Fibroblast of pulmonary artery (primary cell): ENCODE results near the gene PPP1CA.

Experiments
- DNase-seq: peaks from one replicate; pipeline ENCODE4 v3.0.0-alpha.2; 2010; ENCODE audit warnings: low read depth
- H3K4me3 ChIP-seq: replicated peaks from 2 replicates; pipeline ENCODE4 v1.5.1; 2011; ENCODE audit warnings: low read depth, mild to moderate bottlenecking, control low read depth, low read length, moderate library complexity
- TF ChIP-seq, protein P1 (sequence below): IDR thresholded peaks from 2 replicates; pipeline ENCODE4 v1.5.1; 2011; ENCODE audit warnings: mild to moderate bottlenecking, control low read depth, low read length, inconsistent platforms; ENCODE audit errors: missing control alignments

Gene PPP1CA

DNA sequence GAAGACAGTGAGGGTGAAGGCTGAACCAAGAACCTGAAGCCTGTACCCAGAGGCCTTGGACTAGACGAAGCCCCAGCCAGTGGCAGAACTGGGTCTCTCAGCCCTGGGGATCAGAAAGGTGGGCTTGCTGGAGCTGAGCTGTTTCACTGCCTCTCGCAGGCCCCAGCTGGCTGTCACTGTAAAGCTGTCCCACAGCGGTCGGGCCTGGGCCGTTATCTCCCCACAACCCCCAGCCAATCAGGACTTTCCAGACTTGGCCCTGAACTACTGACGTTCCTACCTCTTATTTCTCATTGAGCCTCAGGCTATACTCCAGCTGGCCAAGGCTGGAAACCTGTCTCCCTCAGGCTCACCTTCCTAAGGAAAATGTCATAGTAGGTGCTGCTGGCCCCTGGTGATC is 4.1 kb downstream of the PPP1CA start:
- TF ChIP-seq, protein P1, sequence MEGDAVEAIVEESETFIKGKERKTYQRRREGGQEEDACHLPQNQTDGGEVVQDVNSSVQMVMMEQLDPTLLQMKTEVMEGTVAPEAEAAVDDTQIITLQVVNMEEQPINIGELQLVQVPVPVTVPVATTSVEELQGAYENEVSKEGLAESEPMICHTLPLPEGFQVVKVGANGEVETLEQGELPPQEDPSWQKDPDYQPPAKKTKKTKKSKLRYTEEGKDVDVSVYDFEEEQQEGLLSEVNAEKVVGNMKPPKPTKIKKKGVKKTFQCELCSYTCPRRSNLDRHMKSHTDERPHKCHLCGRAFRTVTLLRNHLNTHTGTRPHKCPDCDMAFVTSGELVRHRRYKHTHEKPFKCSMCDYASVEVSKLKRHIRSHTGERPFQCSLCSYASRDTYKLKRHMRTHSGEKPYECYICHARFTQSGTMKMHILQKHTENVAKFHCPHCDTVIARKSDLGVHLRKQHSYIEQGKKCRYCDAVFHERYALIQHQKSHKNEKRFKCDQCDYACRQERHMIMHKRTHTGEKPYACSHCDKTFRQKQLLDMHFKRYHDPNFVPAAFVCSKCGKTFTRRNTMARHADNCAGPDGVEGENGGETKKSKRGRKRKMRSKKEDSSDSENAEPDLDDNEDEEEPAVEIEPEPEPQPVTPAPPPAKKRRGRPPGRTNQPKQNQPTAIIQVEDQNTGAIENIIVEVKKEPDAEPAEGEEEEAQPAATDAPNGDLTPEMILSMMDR = no peak

DNA sequence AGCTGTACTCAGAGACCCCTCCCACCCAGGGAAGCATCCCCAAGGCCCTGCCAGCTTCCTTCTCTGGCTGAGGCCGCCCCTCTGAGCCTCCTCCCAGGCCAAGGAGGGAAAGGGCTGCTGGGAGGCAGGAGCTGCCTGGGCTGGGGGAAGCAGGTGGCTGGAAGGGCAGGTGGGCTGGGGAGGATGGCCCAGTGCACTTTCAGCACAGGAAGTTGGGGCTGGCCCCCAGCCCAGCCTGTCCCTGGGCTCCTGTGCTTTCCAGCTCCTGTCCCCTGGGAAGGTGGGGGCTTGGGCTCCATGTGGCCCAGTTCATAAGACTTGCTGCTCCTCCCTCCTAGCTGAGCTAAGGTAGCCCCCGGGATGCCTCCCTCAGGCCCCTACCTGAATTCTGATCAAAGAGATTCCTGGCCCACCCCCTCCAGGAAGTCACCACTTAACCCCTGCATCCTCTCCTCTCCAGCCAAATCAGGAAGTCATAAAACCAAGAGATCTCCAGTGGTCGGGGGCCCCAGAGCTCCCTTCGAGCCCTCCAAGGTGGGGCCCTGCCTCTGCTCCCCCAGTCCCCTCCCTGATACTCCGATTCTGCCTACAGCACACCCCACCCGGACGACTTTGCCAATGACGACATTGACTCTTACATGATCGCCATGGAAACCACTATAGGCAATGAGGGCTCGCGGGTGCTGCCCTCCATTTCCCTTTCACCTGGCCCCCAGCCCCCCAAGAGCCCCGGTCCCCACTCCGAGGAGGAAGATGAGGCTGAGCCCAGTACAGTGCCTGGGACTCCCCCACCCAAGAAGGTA is 4.9 kb downstream of the PPP1CA start:
- no peak for DNase-seq
- TF ChIP-seq, protein P1 = no peak
- no peak overlapping the region for H3K4me3 ChIP-seq

More for the DNA sequence above, 4.1 kb downstream of the PPP1CA start:
- no peak for DNase-seq
- H3K4me3 ChIP-seq = no peak overlapping the region

DNA sequence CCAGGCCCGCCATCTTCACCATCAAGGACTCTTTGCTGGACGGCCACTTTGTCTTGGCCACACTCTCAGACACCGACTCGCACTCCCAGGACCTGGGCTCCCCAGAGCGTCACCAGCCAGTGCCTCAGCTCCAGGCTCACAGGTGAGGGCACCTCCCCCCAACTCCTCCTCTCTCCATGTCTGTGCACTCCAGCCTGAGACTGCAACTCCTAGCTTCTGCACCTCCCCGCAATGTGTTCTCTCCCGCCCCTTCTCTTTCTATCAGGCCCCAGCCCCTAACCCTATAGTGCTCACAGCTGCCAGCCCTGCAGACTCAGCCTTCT is 5.4 kb downstream of the PPP1CA start:
- no peak overlapping the region for H3K4me3 ChIP-seq
- no peak for DNase-seq
- TF ChIP-seq, protein P1 = no peak

GRCh38 chr11:67395555-67396258 is 6.0 kb downstream of the PPP1CA start:
- H3K4me3 ChIP-seq = no peak overlapping the region
- no peak for DNase-seq
- TF ChIP-seq, protein P1 = no peak

DNA sequence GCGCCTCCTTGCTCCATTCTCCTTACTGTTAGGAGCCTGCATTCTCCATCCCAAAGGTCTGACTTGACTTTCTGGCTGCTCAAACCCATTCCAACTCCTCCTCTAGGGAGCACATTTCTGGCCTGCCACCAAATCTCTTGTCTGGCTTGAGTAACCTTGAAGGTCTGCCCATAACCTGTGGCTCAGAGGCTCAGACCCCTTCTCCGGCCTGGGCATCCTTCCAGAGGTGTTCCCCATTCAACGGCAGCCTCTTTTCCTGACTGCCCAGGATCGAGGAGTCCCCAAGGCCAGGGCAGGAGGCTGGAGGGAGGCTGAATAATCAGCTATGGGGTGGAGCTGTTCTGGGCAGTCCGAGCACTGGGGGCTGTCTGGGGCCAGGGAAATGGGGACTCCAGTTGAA is 7.7 kb downstream of the PPP1CA start:
- DNase-seq = no peak
- TF ChIP-seq, protein P1 = no peak
- no peak overlapping the region for H3K4me3 ChIP-seq

DNA sequence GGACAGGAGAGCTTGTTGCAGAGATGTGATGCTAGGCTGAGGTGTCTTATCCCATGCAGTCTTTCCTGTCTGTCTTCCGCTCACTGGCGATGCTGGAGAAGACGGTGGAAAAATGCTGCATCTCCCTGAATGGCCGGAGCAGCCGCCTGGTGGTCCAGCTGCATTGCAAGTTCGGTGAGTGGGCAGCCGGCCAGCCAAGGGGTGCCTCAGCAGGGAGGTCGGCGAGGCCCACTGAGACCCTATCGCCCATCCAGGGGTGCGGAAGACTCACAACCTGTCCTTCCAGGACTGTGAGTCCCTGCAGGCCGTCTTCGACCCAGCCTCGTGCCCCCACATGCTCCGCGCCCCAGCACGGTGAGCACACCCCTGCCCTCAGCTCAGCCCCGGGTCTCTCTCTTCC is 8.2 kb downstream of the PPP1CA start:
- H3K4me3 ChIP-seq = no peak overlapping the region

More for the DNA sequence above, 8.2 kb downstream of the PPP1CA start:
- no peak for DNase-seq
- TF ChIP-seq, protein P1 = no peak
